ENCODE results near the gene PPP1R14C.

DNA sequence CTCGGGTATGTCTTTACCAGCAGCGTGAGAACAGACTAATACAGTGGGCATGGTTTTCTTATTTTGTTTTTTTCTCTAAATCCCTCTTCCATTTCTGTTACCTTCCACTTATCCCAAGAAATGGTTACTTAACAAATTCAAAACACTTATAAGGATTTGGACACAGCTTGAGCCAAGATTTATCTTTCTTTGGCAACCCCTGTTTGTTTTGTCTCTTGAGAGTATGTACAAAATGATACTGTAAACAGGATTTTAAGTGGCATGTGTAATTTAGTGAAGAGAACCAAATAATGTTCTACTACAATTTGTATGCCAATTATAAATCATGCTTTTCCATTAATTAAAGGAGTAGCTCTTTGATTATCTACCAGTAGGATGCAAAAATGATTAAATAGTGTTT lies 51.4 kb downstream of the PPP1R14C start:
- TF ChIP-seq, protein P1, sequence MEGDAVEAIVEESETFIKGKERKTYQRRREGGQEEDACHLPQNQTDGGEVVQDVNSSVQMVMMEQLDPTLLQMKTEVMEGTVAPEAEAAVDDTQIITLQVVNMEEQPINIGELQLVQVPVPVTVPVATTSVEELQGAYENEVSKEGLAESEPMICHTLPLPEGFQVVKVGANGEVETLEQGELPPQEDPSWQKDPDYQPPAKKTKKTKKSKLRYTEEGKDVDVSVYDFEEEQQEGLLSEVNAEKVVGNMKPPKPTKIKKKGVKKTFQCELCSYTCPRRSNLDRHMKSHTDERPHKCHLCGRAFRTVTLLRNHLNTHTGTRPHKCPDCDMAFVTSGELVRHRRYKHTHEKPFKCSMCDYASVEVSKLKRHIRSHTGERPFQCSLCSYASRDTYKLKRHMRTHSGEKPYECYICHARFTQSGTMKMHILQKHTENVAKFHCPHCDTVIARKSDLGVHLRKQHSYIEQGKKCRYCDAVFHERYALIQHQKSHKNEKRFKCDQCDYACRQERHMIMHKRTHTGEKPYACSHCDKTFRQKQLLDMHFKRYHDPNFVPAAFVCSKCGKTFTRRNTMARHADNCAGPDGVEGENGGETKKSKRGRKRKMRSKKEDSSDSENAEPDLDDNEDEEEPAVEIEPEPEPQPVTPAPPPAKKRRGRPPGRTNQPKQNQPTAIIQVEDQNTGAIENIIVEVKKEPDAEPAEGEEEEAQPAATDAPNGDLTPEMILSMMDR (IDR thresholded peaks at IDR 0.05) = no peak
- TF ChIP-seq PHF8 (IDR thresholded peaks at IDR 0.05; ENCODE audit: borderline replicate concordance, low read depth) (no peak), HDAC2 (IDR thresholded peaks at IDR 0.05) (no peak), POLR2A (IDR thresholded peaks at IDR 0.05; ENCODE audit: low read length) (no peak), TP53 (CRISPR knock-in tag; IDR thresholded peaks at IDR 0.05) (no peak), CHD2 (IDR thresholded peaks at IDR 0.05; ENCODE audit: low read length, partially characterized antibody) (no peak)
- TF ChIP-seq, protein P2, sequence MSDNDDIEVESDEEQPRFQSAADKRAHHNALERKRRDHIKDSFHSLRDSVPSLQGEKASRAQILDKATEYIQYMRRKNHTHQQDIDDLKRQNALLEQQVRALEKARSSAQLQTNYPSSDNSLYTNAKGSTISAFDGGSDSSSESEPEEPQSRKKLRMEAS (IDR thresholded peaks at IDR 0.05) = no peak
